GM18508 (cell line): ENCODE measurements around the gene TARBP2.
"Not testable (repeated sequence)": the region's sequence is repeated elsewhere in the genome, so short reads cannot be mapped to it uniquely, and the experiment has no call there.

Experiments
- ATAC-seq: cut with Tn5 transposase; IDR thresholded peaks from one replicate; pipeline ENCODE4 v1.9.1; 2021; ENCODE audit warnings: moderate number of reproducible peaks; ENCODE audit not compliant: insufficient read depth, unreplicated experiment

TARBP2 gene

GRCh38 chr12:53507603-53507885 lies 6.5 kb downstream of the TARBP2 start:
- no peak for ATAC-seq

GRCh38 chr12:53508534-53509170 lies 7.6 kb downstream of the TARBP2 start:
- ATAC-seq = no peak

- no peak for ATAC-seq
These were observed 9.2 kb downstream of the TARBP2 start for GRCh38 chr12:53510181-53510812.

- ATAC-seq = no peak
These were observed 12.8 kb downstream of the TARBP2 start for GRCh38 chr12:53513712-53514410.

GRCh38 chr12:53514628-53515290 lies 13.7 kb downstream of the TARBP2 start:
- ATAC-seq = no peak

- no peak for ATAC-seq
These were observed 14.2 kb downstream of the TARBP2 start for GRCh38 chr12:53515291-53515680.

- no peak for ATAC-seq
These were observed 15.8 kb downstream of the TARBP2 start for GRCh38 chr12:53516758-53517455.

GRCh38 chr12:53518381-53518780 lies 17.3 kb downstream of the TARBP2 start:
- no peak for ATAC-seq

- no peak for ATAC-seq
These were observed 22.0 kb downstream of the TARBP2 start for GRCh38 chr12:53523131-53523530.

- no peak for ATAC-seq
These were observed 23.4 kb downstream of the TARBP2 start for GRCh38 chr12:53524476-53524875.

- ATAC-seq = no peak
These were observed 29.0 kb downstream of the TARBP2 start for GRCh38 chr12:53530061-53530460.

GRCh38 chr12:53530920-53531319 lies 29.8 kb downstream of the TARBP2 start:
- ATAC-seq = no peak

GRCh38 chr12:53532021-53532420 lies 30.9 kb downstream of the TARBP2 start:
- no peak for ATAC-seq

GRCh38 chr12:53532524-53533445 lies 31.7 kb downstream of the TARBP2 start:
- ATAC-seq = no peak

- no peak for ATAC-seq
These were observed 32.4 kb downstream of the TARBP2 start for GRCh38 chr12:53533471-53533870.

GRCh38 chr12:53536962-53537361 lies 35.9 kb downstream of the TARBP2 start:
- ATAC-seq = no peak

- ATAC-seq = no peak
These were observed 37.2 kb downstream of the TARBP2 start for GRCh38 chr12:53538209-53538689.

GRCh38 chr12:53539526-53539925 lies 38.4 kb downstream of the TARBP2 start:
- no peak for ATAC-seq

- ATAC-seq = no peak
These were observed 42.5 kb downstream of the TARBP2 start for GRCh38 chr12:53543539-53543938.

- ATAC-seq = not testable (repeated sequence)
These were observed 47.3 kb downstream of the TARBP2 start for GRCh38 chr12:53548354-53548753.
